GM13977 (cell line): ENCODE results near the gene ACOXL.

Experiments used
- DNase-seq: peaks from one replicate; pipeline ENCODE4 v3.0.0; 2012; ENCODE audit warnings: low spot score
- CTCF ChIP-seq: IDR thresholded peaks from 2 replicates; pipeline ENCODE4 v1.5.1; 2012; ENCODE audit warnings: mild to moderate bottlenecking, control low read depth; ENCODE audit not compliant: insufficient read depth; ENCODE audit errors: extremely low read depth, missing control alignments
- in situ Hi-C: fragments of 300-500 bp; cut with MboI; formaldehyde crosslinking; loops from one replicate; pipeline ENCODE4 v1.12.0; 2022; ENCODE audit warnings: low sequenced_read_pairs, low pct_unique_long_range_greater_than_20kb, mixed read lengths, inconsistent platforms; ENCODE audit not compliant: unreplicated experiment

Gene ACOXL

DNA sequence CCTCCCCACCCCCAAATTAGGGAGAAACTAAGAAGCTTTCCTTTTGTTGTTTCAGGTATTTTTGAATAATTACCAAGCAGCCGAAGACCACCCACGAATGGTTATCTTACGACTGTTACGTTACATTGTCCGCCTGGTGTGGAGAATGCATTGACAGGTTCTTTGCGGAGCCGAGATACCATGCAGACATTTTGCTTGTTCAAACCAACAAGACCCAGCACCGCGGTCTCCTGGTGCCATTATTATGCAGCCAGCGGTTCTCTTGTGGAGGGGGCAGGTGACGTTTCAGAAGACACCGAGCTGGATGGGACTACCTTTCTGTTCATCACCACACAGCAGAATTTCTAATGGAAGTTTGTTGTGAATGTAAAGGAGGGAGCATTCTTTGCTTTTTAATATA lies 431.7 kb downstream of the ACOXL start:
- in situ Hi-C loops: no loop called here
- no peak for DNase-seq

GRCh38 chr2:111165084-111165483 lies 432.7 kb downstream of the ACOXL start:
- no peak for DNase-seq
- in situ Hi-C loops: no loop called here
- no peak for TF ChIP-seq CTCF

More for the DNA sequence above, 431.7 kb downstream of the ACOXL start:
- no peak for TF ChIP-seq CTCF

DNA sequence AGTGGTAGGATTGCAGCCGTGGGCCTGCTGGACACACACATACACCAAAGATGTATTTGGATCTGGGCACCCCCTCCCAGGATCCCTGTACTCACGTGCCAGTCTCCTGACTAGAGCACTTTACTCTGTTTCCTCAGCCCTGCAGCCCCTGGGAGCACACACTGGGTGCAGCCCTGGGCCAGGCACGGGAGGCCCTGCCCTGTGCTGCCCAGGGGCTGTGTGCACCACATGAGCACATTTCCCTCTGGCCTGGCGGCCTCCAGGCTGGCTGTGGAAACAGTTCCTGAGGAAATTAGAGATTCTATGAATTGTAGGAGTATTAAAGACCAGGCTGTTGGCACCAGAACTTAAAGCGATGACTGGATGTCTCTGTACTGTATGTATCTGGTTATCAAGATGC lies 433.7 kb downstream of the ACOXL start:
- no peak for DNase-seq
- in situ Hi-C loops: no loop called here
- TF ChIP-seq CTCF: no peak

DNA sequence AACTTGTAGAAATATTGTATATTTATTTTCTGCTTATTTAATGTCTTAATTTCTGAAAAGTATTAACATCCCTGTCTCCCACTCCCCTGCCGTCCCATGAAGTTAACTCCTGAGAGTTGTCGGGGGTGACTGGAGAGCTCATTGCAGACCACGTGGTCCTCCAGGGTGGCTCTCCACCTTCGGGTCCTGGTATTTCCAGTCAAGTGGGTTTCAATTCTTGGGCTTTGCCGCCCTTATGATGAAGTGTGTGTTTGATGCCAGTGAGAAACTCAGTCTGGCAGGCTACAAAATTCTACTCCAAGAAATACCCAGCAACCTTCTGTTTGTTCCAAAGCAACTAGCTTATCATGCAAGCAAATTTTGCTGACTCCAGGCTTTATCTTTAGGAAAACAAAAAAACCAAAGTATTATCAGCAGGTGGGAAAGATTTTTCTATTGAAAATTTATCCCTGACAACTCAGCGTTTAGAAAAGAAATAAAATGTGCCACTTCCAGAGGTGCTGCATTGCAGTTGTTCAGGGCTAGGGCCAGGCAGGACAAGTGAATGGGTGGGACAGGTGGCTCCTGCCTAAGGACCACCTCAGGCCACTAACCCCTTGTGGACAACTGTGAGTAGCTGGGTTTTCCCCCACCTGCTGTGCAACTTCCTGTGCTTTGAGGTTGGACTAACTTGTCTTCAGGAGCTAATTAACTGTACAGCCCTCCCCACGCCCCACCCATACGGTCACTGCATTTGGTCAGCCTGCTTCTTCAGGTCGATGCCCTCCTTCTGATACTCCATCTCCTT lies 434.9 kb downstream of the ACOXL start:
- no peak for TF ChIP-seq CTCF
- peak; percentile 32 for DNase-seq
- in situ Hi-C loops: no loop called here

- no peak for DNase-seq
- in situ Hi-C loops: no loop called here
- no peak for TF ChIP-seq CTCF
Observed at GRCh38 chr2:111167863-111168162, 435.4 kb downstream of the ACOXL start.
